ENCODE data around the gene MAP3K14.

GRCh38 chr17:45221081-45222013 is 95.5 kb downstream of the MAP3K14 start, which contains the start of gene FMNL1:
- TF ChIP-seq TAF1 (IDR thresholded peaks at IDR 0.05; ENCODE audit: borderline replicate concordance, low read depth, low read length) (no peak), POLR2A (IDR thresholded peaks at IDR 0.05; ENCODE audit: low read depth, low read length) (peak; percentile 64; the same call in 1 of the 2 replicates), POLR2AphosphoS5 (IDR thresholded peaks at IDR 0.05; ENCODE audit: low read depth, low read length) (no peak)

Data from GM12892 (cell line).